ENCODE results near the gene FAR2.

DNA sequence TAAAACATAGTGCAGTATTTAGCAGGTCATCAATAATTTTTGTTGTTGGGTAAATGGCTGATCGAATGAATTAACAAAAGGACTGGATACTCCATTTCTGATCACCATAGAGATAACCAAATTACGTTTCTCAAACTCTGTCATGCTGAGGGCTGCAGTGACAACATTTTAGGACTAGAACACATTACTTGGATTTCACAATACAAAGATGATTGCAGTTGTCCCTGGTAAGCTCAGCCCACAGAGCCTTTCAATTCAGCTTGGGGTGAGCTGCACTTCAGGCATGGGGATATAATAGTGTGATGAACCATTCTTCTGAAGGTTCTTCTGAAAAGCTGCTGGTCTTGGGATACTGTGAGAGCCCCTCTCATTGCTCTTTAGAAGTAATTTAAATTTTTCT lies 74.3 kb downstream of the FAR2 start:
- TF ChIP-seq EZH2phosphoT487 (IDR thresholded peaks at IDR 0.05; ENCODE audit: insufficient read depth, low read depth) (no peak), EZH2 (IDR thresholded peaks at IDR 0.05; ENCODE audit: insufficient read depth, poor library complexity, severe bottlenecking) (no peak)
